ENCODE measurements around the gene PLXNC1. TPM values are rescaled to one million over a fixed set of nuclear protein-coding genes. Genes with fewer than 3 reads are reported as not detected.

The PLXNC1 gene
- total RNA-seq, 6 donors from 2014 or later: 14.1 to 51.3 (median 24.6) TPM

DNA sequence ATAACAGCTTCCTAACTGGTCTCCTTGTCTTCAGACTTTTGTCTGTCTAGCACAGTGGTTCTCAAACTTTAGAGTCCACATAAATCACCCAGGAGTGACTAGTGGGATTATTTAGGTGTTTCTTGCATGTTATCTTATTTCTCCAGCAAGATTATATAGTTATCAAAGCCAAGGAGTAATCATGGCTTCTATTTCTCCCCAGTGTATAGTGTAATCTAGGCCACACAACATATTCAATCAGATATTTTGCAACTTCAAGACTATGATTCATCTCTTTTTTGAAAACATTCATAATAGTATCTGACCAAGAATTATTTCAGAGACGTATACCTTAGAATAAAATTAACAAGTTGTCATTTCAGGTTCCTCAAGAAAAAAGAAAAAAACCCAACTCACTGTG, 179.4 kb downstream of the PLXNC1 start:
- TF ChIP-seq, protein P1, sequence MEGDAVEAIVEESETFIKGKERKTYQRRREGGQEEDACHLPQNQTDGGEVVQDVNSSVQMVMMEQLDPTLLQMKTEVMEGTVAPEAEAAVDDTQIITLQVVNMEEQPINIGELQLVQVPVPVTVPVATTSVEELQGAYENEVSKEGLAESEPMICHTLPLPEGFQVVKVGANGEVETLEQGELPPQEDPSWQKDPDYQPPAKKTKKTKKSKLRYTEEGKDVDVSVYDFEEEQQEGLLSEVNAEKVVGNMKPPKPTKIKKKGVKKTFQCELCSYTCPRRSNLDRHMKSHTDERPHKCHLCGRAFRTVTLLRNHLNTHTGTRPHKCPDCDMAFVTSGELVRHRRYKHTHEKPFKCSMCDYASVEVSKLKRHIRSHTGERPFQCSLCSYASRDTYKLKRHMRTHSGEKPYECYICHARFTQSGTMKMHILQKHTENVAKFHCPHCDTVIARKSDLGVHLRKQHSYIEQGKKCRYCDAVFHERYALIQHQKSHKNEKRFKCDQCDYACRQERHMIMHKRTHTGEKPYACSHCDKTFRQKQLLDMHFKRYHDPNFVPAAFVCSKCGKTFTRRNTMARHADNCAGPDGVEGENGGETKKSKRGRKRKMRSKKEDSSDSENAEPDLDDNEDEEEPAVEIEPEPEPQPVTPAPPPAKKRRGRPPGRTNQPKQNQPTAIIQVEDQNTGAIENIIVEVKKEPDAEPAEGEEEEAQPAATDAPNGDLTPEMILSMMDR (IDR thresholded peaks at IDR 0.05): no peak
- no peak for TF ChIP-seq POLR2A (IDR thresholded peaks at IDR 0.05)
- TF ChIP-seq POLR2AphosphoS5 (IDR thresholded peaks at IDR 0.05): no peak
- no peak for TF ChIP-seq EP300 (IDR thresholded peaks at IDR 0.05)
- H3K4me1 ChIP-seq: no peaks in the 10 kb centered on the region
- no peaks in the 10 kb centered on the region for H3K27me3 ChIP-seq
- H3K4me3 ChIP-seq: no peak overlapping the region
- no peak overlapping the region for H3K27ac ChIP-seq
- 85 to 86% methylated on average over 1 of the region's 1 CpG for WGBS, 2 donors
- no peak for ATAC-seq (ENCODE audit: low FRiP score in 2 of 2)
- no peak for DNase-seq
- H3K36me3 ChIP-seq: peaks cover 0 to 10% (median 7%) of the 10 kb centered on the region in 4 donors
- no peaks in the 10 kb centered on the region for H3K9me3 ChIP-seq

DNA sequence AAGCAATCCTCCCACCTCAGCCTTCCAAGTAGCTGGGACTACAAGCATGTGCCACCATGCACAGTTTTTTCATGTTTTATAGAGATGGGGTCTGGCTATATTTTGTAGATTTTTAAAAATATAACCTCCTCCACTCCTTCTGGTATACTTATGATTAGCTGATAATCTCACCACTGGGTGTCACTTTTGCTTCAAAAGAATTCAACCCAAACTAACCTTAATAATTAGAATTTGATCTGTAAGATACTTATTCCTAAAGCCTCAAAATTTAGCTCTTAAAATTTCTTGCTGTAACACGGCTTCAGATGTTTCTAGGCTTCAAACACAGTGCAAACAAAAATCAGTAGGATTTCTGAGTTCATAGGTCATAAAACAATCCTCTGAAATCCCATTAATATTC, 181.0 kb downstream of the PLXNC1 start:
- 92 to 100% methylated on average over 1 of the region's 1 CpG for WGBS, 2 donors
- Histone ChIP-seq H3K9me3 (no peaks in the 10 kb centered on the region), H3K36me3 (peaks cover 0 to 6% (median 2%) of the 10 kb centered on the region in 4 donors), H3K4me1 (no peaks in the 10 kb centered on the region), H3K27me3 (no peaks in the 10 kb centered on the region), H3K4me3 (no peak overlapping the region), H3K27ac (no peak overlapping the region)
- TF ChIP-seq, protein P1 (IDR thresholded peaks at IDR 0.05): no peak
- TF ChIP-seq POLR2A (IDR thresholded peaks at IDR 0.05): no peak
- no peak for TF ChIP-seq POLR2AphosphoS5 (IDR thresholded peaks at IDR 0.05)
- TF ChIP-seq EP300 (IDR thresholded peaks at IDR 0.05): no peak
- ATAC-seq (ENCODE audit: low FRiP score in 2 of 2): no peak
- DNase-seq: no peak

DNA sequence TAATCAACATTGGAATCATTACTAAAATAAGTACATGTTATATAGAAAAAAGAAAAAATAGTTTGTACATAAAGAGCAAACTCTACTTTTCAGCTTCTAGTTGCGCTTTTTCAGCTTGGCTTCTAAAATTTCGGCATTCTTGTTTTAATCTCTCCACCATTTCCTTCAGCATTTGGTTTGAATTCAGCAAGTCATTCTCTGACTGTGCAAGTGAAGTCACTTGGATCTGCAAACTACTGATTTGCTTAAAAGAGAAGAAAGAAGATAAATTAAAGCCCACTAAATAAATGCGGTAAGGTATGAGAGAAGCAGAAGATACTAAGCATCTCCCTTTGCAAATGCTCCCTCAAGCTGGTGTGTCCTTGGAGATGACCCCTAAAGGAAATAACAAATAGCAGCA, 185.0 kb downstream of the PLXNC1 start:
- Histone ChIP-seq H3K4me3 (no peak overlapping the region), H3K36me3 (peaks cover 0 to 6% (median 0%) of the 10 kb centered on the region in 4 donors), H3K9me3 (no peaks in the 10 kb centered on the region), H3K27me3 (no peaks in the 10 kb centered on the region), H3K4me1 (peaks cover 0 to 6% (median 0%) of the 10 kb centered on the region in 4 donors), H3K27ac (no peak overlapping the region)
- TF ChIP-seq, protein P1 (IDR thresholded peaks at IDR 0.05): no peak
- TF ChIP-seq POLR2AphosphoS5 (IDR thresholded peaks at IDR 0.05): no peak
- no peak for TF ChIP-seq POLR2A (IDR thresholded peaks at IDR 0.05)
- TF ChIP-seq EP300 (IDR thresholded peaks at IDR 0.05): no peak
- DNase-seq (no peak), ATAC-seq (ENCODE audit: low FRiP score in 2 of 2) (no peak)
- 88 to 94% methylated on average over 3 of the region's 3 CpGs for WGBS, 2 donors

DNA sequence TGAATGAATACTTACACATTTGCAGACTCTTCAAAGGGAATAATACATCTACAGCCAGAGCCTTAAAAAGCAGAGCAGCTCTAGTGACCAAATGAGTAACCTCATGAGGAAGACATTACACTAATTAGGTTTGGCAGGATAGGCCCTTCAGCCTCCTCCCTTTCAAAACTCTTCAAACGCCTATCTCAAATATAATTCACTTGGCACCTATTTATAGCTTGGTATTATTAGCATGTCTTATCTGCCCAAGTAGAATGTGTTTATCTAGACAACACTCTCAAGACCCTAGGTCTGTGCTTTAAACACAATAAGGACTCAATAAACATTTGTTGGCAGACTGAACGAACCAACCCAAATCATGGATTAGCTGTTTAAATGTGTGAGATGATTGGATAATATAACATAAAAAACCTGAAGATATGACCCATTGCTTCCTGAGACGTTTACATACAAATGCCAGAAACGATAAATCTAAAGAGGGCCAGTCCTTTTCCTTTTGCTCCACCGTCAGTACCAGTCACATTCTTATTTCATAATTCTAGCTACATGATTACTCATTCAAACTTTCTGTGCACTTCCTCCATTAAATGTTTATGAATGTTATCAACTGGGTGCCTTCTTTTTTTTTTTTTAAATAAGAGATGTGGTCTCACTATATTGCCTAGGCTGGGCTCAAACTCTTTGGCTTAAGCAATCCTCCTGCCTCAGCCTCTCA, 188.0 kb downstream of the PLXNC1 start:
- no peaks in the 10 kb centered on the region for H3K9me3 ChIP-seq
- H3K27ac ChIP-seq: no peak overlapping the region
- TF ChIP-seq EP300 (IDR thresholded peaks at IDR 0.05) (no peak), POLR2AphosphoS5 (IDR thresholded peaks at IDR 0.05) (no peak), POLR2A (IDR thresholded peaks at IDR 0.05) (no peak)
- TF ChIP-seq, protein P1 (IDR thresholded peaks at IDR 0.05): no peak
- no peak overlapping the region for H3K4me3 ChIP-seq
- H3K27me3 ChIP-seq: no peaks in the 10 kb centered on the region
- ATAC-seq (ENCODE audit: low FRiP score in 2 of 2) (no peak), DNase-seq (no peak)
- WGBS, 2 donors: 46 to 53% methylated on average over 5 of the region's 5 CpGs
- H3K36me3 ChIP-seq: no peaks in the 10 kb centered on the region
- H3K4me1 ChIP-seq: peaks cover 0 to 6% (median 0%) of the 10 kb centered on the region in 4 donors

Measured in upper lobe of left lung (tissue), 6 donors.